GM21447 (cell line): ENCODE results near the gene MRPL11.
"Not testable (repeated sequence)": the region's sequence is repeated elsewhere in the genome, so short reads cannot be mapped to it uniquely, and the experiment has no call there.

Source experiments
- ATAC-seq: cut with Tn5 transposase; IDR thresholded peaks from one replicate; pipeline ENCODE4 v1.9.1; 2021; ENCODE audit not compliant: unreplicated experiment

The MRPL11 gene

DNA sequence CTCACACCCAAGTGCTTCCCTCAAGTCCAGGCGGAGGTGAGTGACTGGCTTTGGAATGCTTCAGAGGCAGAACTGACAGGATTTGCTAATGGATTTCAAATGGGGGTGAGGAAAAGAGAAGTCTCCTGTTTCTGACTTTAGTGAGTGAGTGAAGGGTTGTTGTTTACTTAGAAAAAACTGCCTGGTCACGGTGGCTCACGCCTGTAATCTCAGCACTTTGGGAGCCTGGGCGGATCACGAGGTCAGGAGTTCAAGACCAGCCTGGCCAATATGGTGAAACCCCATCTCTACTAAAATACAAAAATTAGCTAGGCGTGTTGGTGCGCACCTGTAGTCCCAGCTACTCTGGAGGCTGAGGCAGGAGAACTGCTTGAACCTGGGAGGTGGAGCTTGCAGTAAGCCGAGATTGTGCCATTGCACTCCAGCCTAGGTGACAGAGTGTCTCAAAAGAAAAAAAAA, 6.7 kb downstream of the MRPL11 start:
- ATAC-seq = not testable (repeated sequence)

DNA sequence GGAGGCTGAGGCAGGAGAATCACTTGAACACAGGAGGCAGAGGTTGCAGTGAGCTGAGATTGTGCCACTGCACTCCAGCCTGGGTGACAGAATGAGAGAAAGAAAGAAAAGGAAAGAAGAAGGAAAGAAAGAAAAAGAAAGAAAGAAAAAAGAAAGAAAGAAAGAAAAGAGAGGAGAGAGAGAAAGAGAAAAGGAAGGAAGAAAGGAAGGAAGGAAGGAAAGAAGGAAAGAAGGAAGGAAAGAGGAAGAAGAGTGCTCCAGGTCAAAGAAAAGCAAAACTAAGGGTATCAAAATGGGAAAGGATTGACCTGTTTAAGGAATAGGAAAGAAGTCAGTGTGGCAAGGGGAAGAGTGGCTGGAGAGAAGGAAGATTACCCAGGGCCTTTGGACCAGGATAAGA, 7.4 kb downstream of the MRPL11 start:
- not testable (repeated sequence) for ATAC-seq

GRCh38 chr11:66429983-66430602, 8.6 kb downstream of the MRPL11 start:
- no peak for ATAC-seq

GRCh38 chr11:66428933-66429332, 9.7 kb downstream of the MRPL11 start:
- no peak for ATAC-seq

DNA sequence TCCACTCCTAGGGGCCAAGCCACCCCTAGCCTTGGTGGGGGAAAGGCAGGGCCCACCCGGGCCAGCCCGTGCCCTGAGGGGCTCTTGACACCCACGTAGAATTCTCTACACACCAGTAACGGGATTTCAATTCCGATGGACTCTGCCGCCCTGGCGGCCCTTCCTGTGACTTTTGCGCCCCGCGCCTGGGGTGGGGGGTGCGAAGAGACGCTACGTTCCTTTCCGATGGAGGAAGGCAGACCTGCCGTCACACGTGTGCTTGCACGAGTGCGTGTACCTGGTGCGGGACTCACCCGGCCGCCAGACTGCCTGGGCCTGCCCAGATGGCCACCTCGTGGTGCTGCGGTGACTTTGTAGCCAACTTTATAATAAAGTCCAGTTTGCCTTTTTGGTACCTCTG, 12.3 kb downstream of the MRPL11 start:
- ATAC-seq = no peak

DNA sequence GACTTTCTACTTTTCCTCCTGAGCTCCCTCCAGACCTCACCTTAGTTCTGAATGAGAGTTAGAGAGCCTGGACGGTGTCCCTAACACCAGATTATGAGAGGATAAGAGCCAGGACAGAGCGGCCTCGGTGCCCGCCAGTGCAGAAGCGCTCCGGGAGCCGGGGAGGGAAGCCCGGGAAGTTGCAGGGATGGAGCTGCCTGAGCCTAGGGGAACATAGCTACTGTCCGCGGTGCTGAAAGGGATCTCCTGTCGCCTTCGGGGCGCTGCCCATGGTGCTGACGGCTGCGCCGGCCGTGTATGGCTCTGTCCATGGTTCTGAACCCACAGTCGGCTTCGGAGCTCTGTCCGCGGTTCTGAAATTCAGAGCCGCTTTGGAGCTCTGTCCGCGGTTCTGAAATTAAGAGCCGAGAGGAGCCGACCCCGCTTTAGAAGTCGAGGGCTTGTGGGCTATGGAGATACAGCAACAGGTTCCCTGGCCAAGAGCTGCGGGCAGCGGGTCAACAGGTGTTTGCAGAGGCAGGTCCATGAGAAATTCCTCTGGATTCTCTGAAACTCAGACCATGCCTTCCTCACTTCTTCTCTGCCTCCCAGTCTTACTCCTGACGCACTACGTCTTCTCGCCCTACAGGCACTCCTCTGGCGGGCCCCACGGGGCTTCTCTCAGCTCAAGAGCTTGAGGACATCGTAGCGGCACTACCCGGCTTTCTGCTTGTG, 17.0 kb downstream of the MRPL11 start:
- no peak for ATAC-seq

DNA sequence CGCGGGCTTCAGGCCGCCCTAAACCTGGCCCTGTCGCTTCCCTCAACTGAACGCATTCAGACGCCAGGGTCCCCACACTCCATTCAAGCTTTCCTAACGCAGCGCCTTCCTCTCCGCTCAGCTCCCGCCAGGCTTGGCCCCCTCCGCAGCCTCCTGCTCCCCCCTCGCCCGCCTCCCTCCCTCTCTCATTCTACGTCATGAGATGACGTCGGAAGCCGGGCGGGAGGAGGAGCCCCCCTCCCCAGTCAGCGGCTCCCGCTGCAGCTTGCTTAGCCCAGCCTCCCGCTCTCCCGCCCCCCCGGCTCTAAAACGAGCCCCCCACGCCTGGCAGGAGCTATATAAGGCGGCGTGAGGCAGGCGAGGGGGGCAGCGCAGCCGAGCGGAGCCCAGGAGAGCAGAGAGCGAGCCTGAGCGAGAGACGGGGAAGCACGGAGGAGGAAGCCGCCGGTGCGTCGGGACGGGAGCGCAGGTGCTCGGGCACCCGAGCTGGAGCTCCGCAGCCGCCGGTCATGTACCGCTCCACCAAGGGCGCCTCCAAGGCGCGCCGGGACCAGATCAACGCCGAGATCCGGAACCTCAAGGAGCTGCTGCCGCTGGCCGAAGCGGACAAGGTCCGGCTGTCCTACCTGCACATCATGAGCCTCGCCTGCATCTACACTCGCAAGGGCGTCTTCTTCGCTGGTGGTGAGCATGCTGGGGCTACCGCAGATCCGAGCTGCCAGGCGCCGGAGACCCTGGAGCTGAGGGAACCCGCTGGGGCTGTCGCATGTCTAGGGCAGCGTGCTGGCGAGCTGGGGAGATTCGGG, 17.8 kb downstream of the MRPL11 start, which contains the start of gene NPAS4:
Gene NPAS4, plus strand, starts transcription at position 365 of the 806 bp plus-strand sequence. Its CDS starts 145 bp downstream, at position 510.
- ATAC-seq = no peak

- ATAC-seq = no peak
Observed at GRCh38 chr11:66419825-66420224, 18.8 kb downstream of the MRPL11 start.

- no peak for ATAC-seq
Observed at GRCh38 chr11:66418986-66419308, 19.7 kb downstream of the MRPL11 start.

GRCh38 chr11:66418168-66418985, 20.3 kb downstream of the MRPL11 start:
- ATAC-seq = no peak

DNA sequence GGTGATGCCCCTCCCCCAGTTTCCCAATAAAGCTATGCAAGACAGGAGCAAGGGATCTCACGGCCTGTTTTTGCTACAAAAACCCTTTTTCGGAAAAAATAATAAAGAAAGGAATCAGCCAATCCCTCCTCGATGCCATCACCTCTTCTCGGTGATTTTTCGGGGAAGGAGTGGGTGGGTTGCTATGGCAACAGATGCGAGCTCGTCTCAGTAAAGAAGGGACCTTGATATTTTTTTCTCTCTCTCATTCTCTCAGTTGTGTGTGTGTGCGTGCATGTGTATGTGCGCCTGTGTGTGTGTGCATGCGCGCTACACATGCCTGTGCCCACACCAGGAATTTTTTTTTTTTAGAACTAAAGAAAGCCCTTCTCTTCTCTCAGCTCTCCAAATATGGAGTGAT, 21.6 kb downstream of the MRPL11 start:
- no peak for ATAC-seq

DNA sequence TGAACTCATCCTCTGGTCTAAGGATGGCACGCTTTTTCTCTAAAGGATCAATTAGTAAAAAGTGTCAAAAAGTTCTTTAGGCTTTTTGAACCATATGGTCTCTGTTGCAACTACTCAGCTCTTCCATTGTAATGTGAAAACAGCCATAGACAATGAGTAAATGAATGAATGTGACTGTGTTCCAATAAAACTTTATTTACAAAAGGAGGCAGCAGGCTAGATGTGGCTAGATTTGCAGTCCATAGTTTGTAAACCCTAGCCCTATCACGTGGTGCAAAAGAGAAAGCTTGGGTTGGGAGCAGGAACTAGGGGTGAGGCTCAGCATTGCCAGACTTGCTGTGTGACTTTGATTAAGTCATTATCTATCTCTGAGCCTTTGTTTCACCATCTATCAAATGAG, 23.2 kb downstream of the MRPL11 start:
- ATAC-seq = no peak

- ATAC-seq = no peak
Observed at GRCh38 chr11:66414120-66414934, 24.3 kb downstream of the MRPL11 start.

DNA sequence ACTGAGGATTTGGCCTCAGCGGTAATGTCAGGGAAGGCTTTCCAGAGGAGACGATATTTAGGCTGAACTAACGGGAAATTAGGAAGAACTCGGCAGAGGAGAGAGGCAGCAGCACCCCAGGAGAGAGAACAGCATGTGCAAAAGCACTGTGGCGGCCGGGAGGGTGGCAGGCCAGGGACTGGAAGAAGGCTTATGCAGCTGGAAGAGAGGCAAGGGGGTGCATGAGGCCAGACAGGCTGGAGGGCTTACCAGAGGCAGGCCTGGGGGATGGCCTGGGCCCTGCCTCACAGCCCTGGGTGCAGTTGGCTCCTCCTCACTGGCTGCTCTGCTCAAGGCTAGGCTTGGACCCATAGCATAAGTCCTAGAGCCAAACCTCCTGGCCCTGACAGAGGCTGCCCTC, 25.5 kb downstream of the MRPL11 start:
- no peak for ATAC-seq

GRCh38 chr11:66412110-66412509, 26.5 kb downstream of the MRPL11 start:
- no peak for ATAC-seq

GRCh38 chr11:66411323-66411722, 27.3 kb downstream of the MRPL11 start:
- ATAC-seq = no peak

DNA sequence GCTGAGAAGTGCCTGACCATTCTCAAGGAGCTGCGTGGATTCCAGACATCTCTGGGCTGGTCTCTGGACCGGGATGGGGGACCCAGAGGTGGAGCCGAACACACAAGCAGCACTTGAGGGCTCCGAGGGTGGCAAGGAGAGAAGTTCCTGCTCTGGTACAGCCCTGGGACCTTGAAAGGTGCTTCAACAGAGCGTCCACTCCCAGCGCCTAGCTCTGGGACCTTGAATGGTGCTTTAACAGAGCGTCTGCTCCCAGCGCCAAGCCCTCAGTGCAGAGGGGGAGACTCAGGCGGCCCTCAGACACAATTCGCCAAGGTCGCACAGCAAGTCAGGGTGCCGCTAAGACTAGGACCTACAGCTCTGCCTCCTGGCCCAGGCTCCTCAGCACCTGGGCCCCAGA, 28.5 kb downstream of the MRPL11 start:
- ATAC-seq = no peak

DNA sequence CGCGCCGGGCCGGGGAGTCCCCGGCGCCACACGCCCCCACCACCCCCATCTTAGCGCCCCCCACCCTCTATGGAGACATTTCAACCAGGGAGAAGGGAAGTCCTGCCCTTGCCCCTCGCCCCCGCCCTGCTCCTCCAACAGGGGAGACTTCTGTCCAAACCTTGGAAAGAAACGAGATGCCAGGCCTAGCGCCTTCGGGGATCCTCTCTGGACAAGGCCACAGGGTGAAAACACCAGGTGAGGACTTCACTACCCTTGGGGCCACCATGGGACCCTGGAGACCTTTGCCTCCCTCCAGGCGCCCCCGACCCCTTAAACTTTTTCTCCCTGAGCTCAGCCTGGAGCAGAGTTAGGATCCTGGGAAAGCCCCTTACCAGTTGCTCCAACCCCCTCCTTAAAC, 29.4 kb downstream of the MRPL11 start:
- no peak for ATAC-seq

DNA sequence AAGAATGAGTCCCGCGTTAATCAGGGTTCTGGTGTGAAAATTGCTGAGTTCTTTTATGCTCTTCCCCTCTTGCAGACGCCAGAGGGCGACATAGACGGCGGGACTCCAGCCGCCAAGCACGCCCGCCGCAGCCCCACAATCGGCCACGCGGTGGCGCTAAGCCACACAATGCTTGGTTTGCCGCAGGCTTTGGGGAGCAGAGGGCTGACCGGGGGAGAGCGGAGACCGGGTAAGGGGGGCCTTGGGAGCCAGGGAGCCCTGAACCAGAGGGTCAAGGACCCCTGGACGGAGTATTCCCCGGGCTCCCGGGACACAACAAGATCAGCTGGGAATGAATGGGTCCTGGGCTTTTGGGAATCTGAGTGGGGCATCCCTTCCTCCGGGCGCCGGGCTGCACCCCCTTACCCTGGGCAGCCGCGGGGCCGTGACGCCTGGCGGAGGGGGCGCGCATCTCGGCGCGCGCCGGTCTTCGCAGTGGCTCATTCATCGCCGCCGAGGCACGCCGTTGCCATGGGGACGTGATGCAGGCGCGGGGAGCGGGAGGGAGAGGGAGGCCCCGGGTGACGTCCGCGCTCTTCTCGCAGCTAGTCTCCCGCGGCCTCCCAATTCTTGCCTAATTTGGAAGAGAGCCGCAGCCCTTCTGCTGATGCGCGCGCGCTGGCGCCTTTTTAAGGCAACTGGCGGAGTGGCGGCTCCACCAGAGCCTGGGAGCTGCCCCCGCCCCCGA, 30.0 kb downstream of the MRPL11 start:
- ATAC-seq = no peak

DNA sequence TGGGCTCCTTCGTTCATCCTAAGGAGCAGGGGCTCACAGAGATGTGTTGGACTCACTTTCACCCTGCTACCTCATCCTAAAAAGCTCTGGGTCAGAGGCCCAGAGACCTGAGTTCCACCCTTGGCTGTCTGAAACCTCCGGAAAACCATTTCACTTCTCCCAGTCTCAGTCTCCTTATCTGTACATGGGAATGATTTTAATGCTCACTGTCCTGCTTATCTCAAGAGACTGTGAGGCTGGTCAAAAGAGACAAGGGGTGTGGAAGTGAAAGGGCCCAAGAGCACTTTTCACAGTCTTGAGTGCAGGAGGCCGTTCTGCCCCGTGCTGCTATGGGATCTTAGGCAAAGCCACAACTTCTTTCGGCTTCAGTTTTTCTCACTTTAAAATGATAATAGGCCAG, 31.0 kb downstream of the MRPL11 start:
- ATAC-seq = no peak
